ENCODE data around the gene MRPL16. TPM values are rescaled to one million over a fixed set of nuclear protein-coding genes. Genes with fewer than 3 reads are reported as not detected.
"Not testable (repeated sequence)": the region's sequence is repeated elsewhere in the genome, so short reads cannot be mapped to it uniquely, and the experiment has no call there.

MRPL16 gene
- total RNA-seq, 1 donor from 2014 or later: 36.4 TPM

- no peak for DNase-seq
- H3K27me3 Mint-ChIP-seq (ENCODE audit: unreplicated experiment): no peaks in the 10 kb centered on the region
- TF ChIP-seq, protein P1, sequence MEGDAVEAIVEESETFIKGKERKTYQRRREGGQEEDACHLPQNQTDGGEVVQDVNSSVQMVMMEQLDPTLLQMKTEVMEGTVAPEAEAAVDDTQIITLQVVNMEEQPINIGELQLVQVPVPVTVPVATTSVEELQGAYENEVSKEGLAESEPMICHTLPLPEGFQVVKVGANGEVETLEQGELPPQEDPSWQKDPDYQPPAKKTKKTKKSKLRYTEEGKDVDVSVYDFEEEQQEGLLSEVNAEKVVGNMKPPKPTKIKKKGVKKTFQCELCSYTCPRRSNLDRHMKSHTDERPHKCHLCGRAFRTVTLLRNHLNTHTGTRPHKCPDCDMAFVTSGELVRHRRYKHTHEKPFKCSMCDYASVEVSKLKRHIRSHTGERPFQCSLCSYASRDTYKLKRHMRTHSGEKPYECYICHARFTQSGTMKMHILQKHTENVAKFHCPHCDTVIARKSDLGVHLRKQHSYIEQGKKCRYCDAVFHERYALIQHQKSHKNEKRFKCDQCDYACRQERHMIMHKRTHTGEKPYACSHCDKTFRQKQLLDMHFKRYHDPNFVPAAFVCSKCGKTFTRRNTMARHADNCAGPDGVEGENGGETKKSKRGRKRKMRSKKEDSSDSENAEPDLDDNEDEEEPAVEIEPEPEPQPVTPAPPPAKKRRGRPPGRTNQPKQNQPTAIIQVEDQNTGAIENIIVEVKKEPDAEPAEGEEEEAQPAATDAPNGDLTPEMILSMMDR (IDR thresholded peaks at IDR 0.05; ENCODE audit: partially characterized antibody, unreplicated experiment): no peak
- no peaks in the 10 kb centered on the region for H3K4me1 Mint-ChIP-seq (ENCODE audit: low read depth, unreplicated experiment)
- H3K4me3 Mint-ChIP-seq (ENCODE audit: unreplicated experiment): no peak overlapping the region
- H3K36me3 Mint-ChIP-seq (ENCODE audit: unreplicated experiment): no peaks in the 10 kb centered on the region
- no peaks in the 10 kb centered on the region for H3K9me3 Mint-ChIP-seq (ENCODE audit: unreplicated experiment)
- no peak overlapping the region for H3K27ac Mint-ChIP-seq (ENCODE audit: unreplicated experiment)
Observed at GRCh38 chr11:59849129-59849528, 38.6 kb upstream of the MRPL16 start.

- not testable (repeated sequence) for H3K27me3 Mint-ChIP-seq (ENCODE audit: unreplicated experiment); H3K9me3 Mint-ChIP-seq (ENCODE audit: unreplicated experiment); H3K36me3 Mint-ChIP-seq (ENCODE audit: unreplicated experiment); H3K4me3 Mint-ChIP-seq (ENCODE audit: unreplicated experiment); DNase-seq; H3K4me1 Mint-ChIP-seq (ENCODE audit: low read depth, unreplicated experiment); H3K27ac Mint-ChIP-seq (ENCODE audit: unreplicated experiment)
Observed at GRCh38 chr11:59848439-59848838, 37.9 kb upstream of the MRPL16 start.

DNA sequence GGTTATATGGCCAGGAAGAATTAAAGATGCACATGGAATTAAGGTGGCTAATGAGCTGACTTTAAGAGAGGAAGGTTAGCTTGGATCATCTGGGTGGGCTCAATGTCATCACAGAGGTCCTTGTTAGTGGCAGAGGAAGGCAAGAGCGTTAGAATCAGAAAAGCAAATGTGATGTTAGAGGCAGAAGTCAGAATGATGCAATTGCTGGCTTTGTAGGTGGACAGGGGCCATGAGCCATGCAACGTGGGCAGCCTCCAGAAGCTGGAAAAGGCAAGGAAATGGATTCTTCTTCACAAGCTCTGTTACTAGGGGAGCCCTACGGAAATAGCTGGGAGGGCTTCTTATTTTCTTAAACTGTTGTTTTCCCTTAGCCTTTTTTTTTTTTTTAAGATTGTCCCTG is 37.0 kb upstream of the MRPL16 start:
- Mint-ChIP-seq H3K9me3 (ENCODE audit: unreplicated experiment) (no peaks in the 10 kb centered on the region), H3K4me3 (ENCODE audit: unreplicated experiment) (no peak overlapping the region), H3K36me3 (ENCODE audit: unreplicated experiment) (no peaks in the 10 kb centered on the region), H3K27me3 (ENCODE audit: unreplicated experiment) (no peaks in the 10 kb centered on the region), H3K4me1 (ENCODE audit: low read depth, unreplicated experiment) (no peaks in the 10 kb centered on the region), H3K27ac (ENCODE audit: unreplicated experiment) (no peak overlapping the region)
- no peak for DNase-seq
- TF ChIP-seq, protein P1 (IDR thresholded peaks at IDR 0.05; ENCODE audit: partially characterized antibody, unreplicated experiment): no peak

GRCh38 chr11:59846556-59846955 is 36.0 kb upstream of the MRPL16 start:
- DNase-seq: no peak
- no peaks in the 10 kb centered on the region for H3K4me1 Mint-ChIP-seq (ENCODE audit: low read depth, unreplicated experiment)

DNA sequence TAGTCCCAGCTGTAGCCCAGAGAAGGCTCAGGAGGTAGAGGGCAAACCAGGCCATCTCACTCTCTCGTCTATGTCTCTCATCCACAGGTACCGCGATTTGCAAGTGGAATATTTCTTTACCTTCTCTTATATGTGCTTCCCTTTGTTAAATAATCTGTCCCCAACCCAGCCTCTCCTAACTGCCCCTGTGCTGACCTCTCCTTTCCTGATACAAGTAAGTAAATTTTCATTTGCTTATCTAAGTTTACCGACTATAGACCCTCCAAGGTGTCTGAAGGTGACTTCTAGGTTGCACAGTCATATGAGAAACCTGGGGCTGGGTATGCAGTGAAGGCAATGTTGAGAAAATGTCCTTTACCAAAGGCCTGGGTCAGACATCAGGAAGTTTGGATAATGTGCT is 34.8 kb upstream of the MRPL16 start, which contains the start of gene CBLIF:
Gene CBLIF, minus strand, starts transcription at position 101 of the 400 bp plus-strand sequence. Its CDS starts 46 bp downstream, at position 55.
- Mint-ChIP-seq H3K27me3 (ENCODE audit: unreplicated experiment) (no peaks in the 10 kb centered on the region), H3K27ac (ENCODE audit: unreplicated experiment) (no peak within 1 kb of the TSS), H3K36me3 (ENCODE audit: unreplicated experiment) (no peaks in the 10 kb centered on the region), H3K4me3 (ENCODE audit: unreplicated experiment) (no peak within 1 kb of the TSS), H3K4me1 (ENCODE audit: low read depth, unreplicated experiment) (no peaks in the 10 kb centered on the region), H3K9me3 (ENCODE audit: unreplicated experiment) (no peaks in the 10 kb centered on the region)
- TF ChIP-seq, protein P1 (IDR thresholded peaks at IDR 0.05; ENCODE audit: partially characterized antibody, unreplicated experiment): no peak
- DNase-seq: no peak

More at GRCh38 chr11:59846556-59846955, 36.0 kb upstream of the MRPL16 start:
- H3K4me3 Mint-ChIP-seq (ENCODE audit: unreplicated experiment): no peak overlapping the region
- no peak overlapping the region for H3K27ac Mint-ChIP-seq (ENCODE audit: unreplicated experiment)
- TF ChIP-seq, protein P1 (IDR thresholded peaks at IDR 0.05; ENCODE audit: partially characterized antibody, unreplicated experiment): no peak
- no peaks in the 10 kb centered on the region for H3K36me3 Mint-ChIP-seq (ENCODE audit: unreplicated experiment)
- no peaks in the 10 kb centered on the region for H3K27me3 Mint-ChIP-seq (ENCODE audit: unreplicated experiment)
- H3K9me3 Mint-ChIP-seq (ENCODE audit: unreplicated experiment): no peaks in the 10 kb centered on the region
